ENCODE measurements around the gene SLC22A3.
"Not testable (repeated sequence)": the region's sequence is repeated elsewhere in the genome, so short reads cannot be mapped to it uniquely, and the experiment has no call there.

The SLC22A3 gene

DNA sequence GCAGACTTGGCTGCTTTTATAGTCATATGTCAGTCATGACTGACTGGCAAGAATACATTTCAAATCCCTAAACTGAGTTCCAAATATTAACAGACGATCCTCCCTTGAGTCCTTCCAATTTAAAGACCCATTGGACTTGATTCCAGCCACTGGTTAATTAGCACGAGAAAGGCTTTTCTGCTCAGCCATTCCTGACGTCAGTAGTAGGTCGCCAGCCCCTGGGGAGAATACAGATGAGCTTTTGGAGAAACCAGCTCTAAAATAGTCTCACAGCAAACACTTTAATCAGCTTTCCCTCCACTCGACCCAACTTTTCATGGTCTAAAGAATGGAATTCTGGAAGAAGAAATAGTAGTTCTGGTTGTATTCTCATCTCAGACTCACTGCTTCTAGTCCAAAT is 91.6 kb downstream of the SLC22A3 start:
- H3K4me3 ChIP-seq (ENCODE audit: control insufficient read depth, low read depth, low read length): no peak overlapping the region
- TF ChIP-seq, protein P1, sequence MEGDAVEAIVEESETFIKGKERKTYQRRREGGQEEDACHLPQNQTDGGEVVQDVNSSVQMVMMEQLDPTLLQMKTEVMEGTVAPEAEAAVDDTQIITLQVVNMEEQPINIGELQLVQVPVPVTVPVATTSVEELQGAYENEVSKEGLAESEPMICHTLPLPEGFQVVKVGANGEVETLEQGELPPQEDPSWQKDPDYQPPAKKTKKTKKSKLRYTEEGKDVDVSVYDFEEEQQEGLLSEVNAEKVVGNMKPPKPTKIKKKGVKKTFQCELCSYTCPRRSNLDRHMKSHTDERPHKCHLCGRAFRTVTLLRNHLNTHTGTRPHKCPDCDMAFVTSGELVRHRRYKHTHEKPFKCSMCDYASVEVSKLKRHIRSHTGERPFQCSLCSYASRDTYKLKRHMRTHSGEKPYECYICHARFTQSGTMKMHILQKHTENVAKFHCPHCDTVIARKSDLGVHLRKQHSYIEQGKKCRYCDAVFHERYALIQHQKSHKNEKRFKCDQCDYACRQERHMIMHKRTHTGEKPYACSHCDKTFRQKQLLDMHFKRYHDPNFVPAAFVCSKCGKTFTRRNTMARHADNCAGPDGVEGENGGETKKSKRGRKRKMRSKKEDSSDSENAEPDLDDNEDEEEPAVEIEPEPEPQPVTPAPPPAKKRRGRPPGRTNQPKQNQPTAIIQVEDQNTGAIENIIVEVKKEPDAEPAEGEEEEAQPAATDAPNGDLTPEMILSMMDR (IDR thresholded peaks at IDR 0.05; ENCODE audit: control insufficient read depth, insufficient read depth, low read depth, low read length, missing control alignments): no peak
- DNase-seq (ENCODE audit: low read depth): no peak

DNA sequence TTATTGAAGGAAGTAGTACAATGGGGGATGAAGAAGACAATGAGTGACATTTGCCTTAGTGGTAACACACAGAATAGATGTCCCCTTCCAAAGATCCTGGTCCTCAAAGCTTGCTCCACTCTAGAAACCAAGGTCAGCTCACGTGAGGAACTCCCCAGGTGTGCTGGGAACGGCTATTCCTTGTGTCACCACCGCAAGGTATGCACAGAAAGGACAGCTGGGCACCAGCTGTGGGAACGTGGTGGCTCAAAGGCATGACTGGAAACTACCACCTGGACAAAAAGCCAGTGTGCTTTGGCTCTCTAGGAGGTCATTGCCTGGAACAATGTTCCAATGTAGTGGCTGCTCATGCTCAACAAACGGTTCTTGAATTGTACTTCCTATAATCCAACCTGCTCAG is 94.0 kb downstream of the SLC22A3 start:
- TF ChIP-seq, protein P1 (IDR thresholded peaks at IDR 0.05; ENCODE audit: control insufficient read depth, insufficient read depth, low read depth, low read length, missing control alignments): no peak
- DNase-seq (ENCODE audit: low read depth): no peak
- no peak overlapping the region for H3K4me3 ChIP-seq (ENCODE audit: control insufficient read depth, low read depth, low read length)

DNA sequence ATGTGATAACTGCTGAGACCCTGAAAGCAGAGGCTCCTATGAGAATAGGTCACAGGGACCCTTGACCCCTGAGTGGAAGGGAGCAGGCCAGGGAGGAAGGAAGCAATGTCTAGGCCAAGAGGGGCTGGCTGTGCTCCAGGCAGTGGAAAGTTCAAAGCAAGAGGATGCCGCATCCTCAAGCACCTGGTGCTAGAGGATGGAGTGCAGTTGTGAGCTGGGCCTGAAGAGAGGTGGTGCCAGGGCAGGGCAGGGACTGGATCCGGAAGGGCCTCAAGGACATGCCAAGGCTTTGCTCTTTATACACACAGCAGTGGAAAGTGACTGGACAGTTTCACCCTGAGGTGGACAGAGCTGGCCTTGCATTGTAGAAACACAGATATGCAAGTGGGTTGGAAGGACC is 97.0 kb downstream of the SLC22A3 start:
- TF ChIP-seq, protein P1 (IDR thresholded peaks at IDR 0.05; ENCODE audit: control insufficient read depth, insufficient read depth, low read depth, low read length, missing control alignments): no peak
- H3K4me3 ChIP-seq (ENCODE audit: control insufficient read depth, low read depth, low read length): no peak overlapping the region
- no peak for DNase-seq (ENCODE audit: low read depth)

DNA sequence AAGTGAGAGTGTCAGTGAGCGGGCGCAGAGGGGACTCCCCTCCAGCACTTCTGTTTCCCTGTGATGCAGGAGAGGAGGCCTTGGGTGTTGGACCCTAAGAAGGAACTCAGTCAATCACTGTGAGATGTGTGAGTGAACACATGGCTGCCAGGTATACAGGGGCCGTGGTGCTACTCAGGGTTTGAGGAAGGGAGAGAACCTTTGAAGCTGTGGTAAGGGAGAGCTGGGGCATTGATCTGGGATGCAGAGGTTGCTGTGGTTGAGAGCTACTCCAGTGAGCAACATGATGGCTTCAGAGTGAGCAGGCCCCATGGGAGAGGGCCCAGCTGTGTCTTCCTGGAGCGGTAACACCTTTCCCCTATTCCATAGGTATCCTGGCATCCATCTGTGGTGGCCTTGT is 99.2 kb downstream of the SLC22A3 start:
- no peak overlapping the region for H3K4me3 ChIP-seq (ENCODE audit: control insufficient read depth, low read depth, low read length)
- no peak for DNase-seq (ENCODE audit: low read depth)
- TF ChIP-seq, protein P1 (IDR thresholded peaks at IDR 0.05; ENCODE audit: control insufficient read depth, insufficient read depth, low read depth, low read length, missing control alignments): no peak

DNA sequence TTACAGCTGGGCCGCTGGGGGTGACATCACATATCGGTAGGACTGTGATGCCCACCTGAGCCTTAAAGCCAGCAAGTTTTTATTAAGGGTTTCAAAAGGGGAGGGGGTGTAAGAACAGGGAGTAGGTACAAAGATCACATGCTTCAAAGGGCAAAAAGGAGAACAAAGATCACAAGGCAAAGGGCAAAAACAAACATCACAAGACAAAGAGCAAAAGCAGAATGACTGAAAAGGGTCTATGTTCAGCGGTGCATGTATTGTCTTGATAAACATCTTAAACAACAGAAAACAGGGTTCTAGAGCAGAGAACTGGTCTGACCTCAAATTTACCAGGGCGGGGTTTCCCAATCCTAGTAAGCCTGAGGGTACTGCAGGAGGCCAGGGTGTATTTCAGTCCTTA is 101.6 kb downstream of the SLC22A3 start:
- not testable (repeated sequence) for H3K4me3 ChIP-seq (ENCODE audit: control insufficient read depth, low read depth, low read length); DNase-seq (ENCODE audit: low read depth)

DNA sequence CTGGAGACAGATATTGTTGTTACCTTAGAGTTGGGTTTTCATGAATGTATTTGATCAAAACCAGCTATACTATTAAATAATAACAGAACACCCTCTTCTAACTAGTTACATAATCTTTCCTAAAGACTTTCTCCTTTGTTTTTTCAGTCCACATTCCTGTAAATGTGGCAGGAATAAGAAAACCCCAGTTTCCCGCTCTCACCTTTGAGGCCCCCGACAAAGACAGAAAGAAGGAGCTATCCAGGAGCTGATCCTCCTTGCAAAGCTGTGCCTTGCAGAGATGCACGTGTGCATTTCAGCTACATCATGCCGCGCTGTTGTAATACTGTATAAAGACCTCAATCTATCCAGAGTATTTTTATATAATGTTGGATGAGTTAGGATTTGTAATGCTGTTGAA is 102.7 kb downstream of the SLC22A3 start:
- no peak overlapping the region for H3K4me3 ChIP-seq (ENCODE audit: control insufficient read depth, low read depth, low read length)
- TF ChIP-seq, protein P1 (IDR thresholded peaks at IDR 0.05; ENCODE audit: control insufficient read depth, insufficient read depth, low read depth, low read length, missing control alignments): no peak
- no peak for DNase-seq (ENCODE audit: low read depth)

DNA sequence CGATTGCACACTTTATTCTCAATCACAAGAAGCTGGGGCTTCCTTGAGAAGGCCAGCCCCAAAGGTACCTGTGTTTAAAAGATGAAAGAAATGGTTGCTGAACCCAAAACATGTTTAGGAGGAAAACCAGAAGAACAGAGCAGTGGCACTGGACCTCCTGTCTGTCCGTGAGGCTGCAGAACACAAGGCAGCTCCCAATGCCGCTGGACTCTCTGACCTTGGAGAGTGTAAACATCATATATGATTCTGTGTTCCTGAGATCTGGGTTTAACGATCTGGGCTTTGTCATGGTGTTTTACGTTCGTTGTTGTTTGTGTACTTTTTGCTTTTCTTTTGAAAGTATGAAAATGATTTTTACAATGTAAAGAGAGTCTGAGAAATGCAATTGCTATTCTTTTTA is 106.1 kb downstream of the SLC22A3 start:
- DNase-seq (ENCODE audit: low read depth): no peak
- TF ChIP-seq, protein P1 (IDR thresholded peaks at IDR 0.05; ENCODE audit: control insufficient read depth, insufficient read depth, low read depth, low read length, missing control alignments): no peak
- H3K4me3 ChIP-seq (ENCODE audit: control insufficient read depth, low read depth, low read length): no peak overlapping the region

All from AG09309 (cell line).